C4-2B (cell line): Measurements from ENCODE around the gene ADD3.

Source experiments
- H3K27ac ChIP-seq: fragments of 450-650 bp; 2 replicates; pipeline ENCODE4 v1.5.1; 2017
- ZFX ChIP-seq: fragments of 450-650 bp; IDR thresholded peaks from 2 replicates; pipeline ENCODE4 v1.6.1; 2017
- TF ChIP-seq, protein P1 (sequence below): fragments of 450-650 bp; conservative IDR thresholded peaks from 2 replicates; pipeline ENCODE4 v1.5.1; 2017; ENCODE audit warnings: mild to moderate bottlenecking

The ADD3 gene

GRCh38 chr10:110150046-110150445 lies 142.3 kb downstream of the ADD3 start:
- H3K27ac ChIP-seq: no peak overlapping the region
- no peak for TF ChIP-seq ZFX
- TF ChIP-seq, protein P1, sequence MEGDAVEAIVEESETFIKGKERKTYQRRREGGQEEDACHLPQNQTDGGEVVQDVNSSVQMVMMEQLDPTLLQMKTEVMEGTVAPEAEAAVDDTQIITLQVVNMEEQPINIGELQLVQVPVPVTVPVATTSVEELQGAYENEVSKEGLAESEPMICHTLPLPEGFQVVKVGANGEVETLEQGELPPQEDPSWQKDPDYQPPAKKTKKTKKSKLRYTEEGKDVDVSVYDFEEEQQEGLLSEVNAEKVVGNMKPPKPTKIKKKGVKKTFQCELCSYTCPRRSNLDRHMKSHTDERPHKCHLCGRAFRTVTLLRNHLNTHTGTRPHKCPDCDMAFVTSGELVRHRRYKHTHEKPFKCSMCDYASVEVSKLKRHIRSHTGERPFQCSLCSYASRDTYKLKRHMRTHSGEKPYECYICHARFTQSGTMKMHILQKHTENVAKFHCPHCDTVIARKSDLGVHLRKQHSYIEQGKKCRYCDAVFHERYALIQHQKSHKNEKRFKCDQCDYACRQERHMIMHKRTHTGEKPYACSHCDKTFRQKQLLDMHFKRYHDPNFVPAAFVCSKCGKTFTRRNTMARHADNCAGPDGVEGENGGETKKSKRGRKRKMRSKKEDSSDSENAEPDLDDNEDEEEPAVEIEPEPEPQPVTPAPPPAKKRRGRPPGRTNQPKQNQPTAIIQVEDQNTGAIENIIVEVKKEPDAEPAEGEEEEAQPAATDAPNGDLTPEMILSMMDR: no peak

DNA sequence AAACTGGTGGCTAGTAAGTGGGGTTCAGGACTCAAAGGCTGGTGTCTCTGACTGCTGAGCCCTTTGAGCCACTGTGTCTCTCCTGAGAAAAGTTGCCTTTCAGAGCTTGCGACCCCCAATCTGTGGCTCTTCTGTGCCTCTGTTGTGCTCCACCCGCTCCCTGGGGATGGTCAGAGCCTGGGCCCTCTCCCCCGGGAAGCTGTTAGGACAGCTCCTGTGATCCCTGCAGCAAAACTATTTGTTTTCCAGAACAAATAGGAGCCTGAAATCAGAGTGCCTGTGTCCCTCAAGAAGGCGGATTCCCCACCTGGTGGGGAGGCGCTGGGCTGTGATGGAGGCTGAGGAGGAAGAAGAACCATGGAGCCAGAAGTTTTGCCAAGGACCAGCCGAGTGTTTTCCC lies 143.2 kb downstream of the ADD3 start:
- H3K27ac ChIP-seq: no peak overlapping the region
- TF ChIP-seq, protein P1: no peak
- TF ChIP-seq ZFX: no peak

GRCh38 chr10:110151467-110151866 lies 143.7 kb downstream of the ADD3 start:
- TF ChIP-seq, protein P1: no peak
- TF ChIP-seq ZFX: no peak
- H3K27ac ChIP-seq: no peak overlapping the region

GRCh38 chr10:110151971-110152370 lies 144.2 kb downstream of the ADD3 start:
- TF ChIP-seq, protein P1: no peak
- TF ChIP-seq ZFX: no peak
- H3K27ac ChIP-seq: no peak overlapping the region

DNA sequence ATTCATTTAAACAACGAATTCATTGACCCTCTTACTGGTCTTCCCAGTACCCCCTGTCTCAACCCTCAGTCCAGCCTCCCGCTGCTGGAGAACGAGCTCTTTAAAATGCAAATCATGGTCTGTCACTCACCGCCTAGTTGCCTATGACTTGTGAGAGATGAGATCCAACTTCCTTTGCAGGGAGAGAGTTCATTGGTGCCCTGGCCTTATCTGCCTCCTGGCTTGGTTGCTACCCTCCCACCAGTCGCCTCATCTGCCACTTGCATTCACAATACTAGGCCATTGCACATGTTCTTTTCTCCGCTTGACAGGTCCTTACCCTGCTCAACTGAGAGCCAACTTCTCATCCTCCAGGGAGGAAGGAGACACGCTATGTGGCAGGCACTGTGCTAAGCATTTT lies 145.6 kb downstream of the ADD3 start:
- H3K27ac ChIP-seq: no peak overlapping the region
- TF ChIP-seq ZFX: no peak
- TF ChIP-seq, protein P1: no peak

DNA sequence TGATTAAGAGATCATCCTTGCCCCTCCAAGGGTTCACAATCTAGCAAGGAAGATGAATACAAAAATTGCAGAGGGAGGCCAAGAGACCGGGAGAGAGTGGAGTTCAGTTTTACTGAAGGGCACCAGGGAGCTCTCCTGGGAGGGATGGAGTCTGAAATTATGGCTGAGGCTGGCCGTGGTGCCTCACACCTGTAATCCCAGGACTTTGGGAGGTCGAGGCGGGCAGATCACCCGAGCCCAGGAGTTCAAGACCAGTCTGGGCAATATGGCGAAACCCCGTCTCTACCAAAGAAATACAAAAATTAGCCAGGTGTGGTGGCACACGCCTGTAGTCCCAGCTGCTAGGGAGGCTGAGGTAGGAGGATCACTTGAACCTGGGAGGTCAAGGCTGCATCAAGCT lies 148.3 kb downstream of the ADD3 start:
- H3K27ac ChIP-seq: no peak overlapping the region
- TF ChIP-seq, protein P1: no peak
- TF ChIP-seq ZFX: no peak

GRCh38 chr10:110158051-110159005 lies 150.5 kb downstream of the ADD3 start:
- H3K27ac ChIP-seq: no peak overlapping the region
- no peak for TF ChIP-seq ZFX
- TF ChIP-seq, protein P1: no peak
